Tibial nerve (tissue), 3 donors: ENCODE results near the gene FKBP6.

Source experiments
- CTCF ChIP-seq, 5 experiments: fragments of 200-600 bp in 3 of 5; fragments of 450-650 bp in 2 of 5; sonication (generic) in 3 of 5; IDR thresholded peaks; one replicate each; pipeline ENCODE4 v1.5.1; 2016 to 2019; ENCODE audit warnings: antibody characterized with exemption in 5 of 5, mild to moderate bottlenecking in 3 of 5, moderate library complexity in 2 of 5
- POLR2A ChIP-seq, 2 donors: fragments of 450-650 bp; IDR thresholded peaks; one replicate each; pipeline ENCODE4 v1.6.1; 2017; ENCODE audit warnings: antibody characterized with exemption in 2 of 2, mild to moderate bottlenecking in 2 of 2, moderate library complexity in 2 of 2

- TF ChIP-seq CTCF (IDR thresholded peaks at IDR 0.05), result no peak
- no peak for TF ChIP-seq POLR2A (IDR thresholded peaks at IDR 0.05)
Observed at GRCh38 chr7:73356159-73356558, 28.2 kb downstream of the FKBP6 start.
